ENCODE data around the gene C2orf92.
A peak's percentile ranks its signal among the peaks of the same experiment; 100 is the strongest.

The C2orf92 gene

GRCh38 chr2:97715951-97716694 lies 46.6 kb downstream of the C2orf92 start:
- no peak for DNase-seq (ENCODE audit: low read depth)
- H3K4me3 ChIP-seq (ENCODE audit: low read depth, low read length) = no peak overlapping the region
- no peak for TF ChIP-seq CTCF (IDR thresholded peaks at IDR 0.05; ENCODE audit: insufficient read depth, low read depth, low read length, missing control alignments)

GRCh38 chr2:97716695-97717612 lies 47.4 kb downstream of the C2orf92 start:
- no peak for TF ChIP-seq CTCF (IDR thresholded peaks at IDR 0.05; ENCODE audit: insufficient read depth, low read depth, low read length, missing control alignments)
- no peak overlapping the region for H3K4me3 ChIP-seq (ENCODE audit: low read depth, low read length)
- no peak for DNase-seq (ENCODE audit: low read depth)

GRCh38 chr2:97717613-97717995 lies 48.1 kb downstream of the C2orf92 start:
- DNase-seq (ENCODE audit: low read depth) = no peak
- no peak overlapping the region for H3K4me3 ChIP-seq (ENCODE audit: low read depth, low read length)
- no peak for TF ChIP-seq CTCF (IDR thresholded peaks at IDR 0.05; ENCODE audit: insufficient read depth, low read depth, low read length, missing control alignments)

- TF ChIP-seq CTCF (IDR thresholded peaks at IDR 0.05; ENCODE audit: insufficient read depth, low read depth, low read length, missing control alignments) = no peak
- peak; percentile 60 for DNase-seq (ENCODE audit: low read depth)
- H3K4me3 ChIP-seq (ENCODE audit: low read depth, low read length) = no peak overlapping the region
These were observed 48.8 kb downstream of the C2orf92 start for GRCh38 chr2:97718051-97718882.

- TF ChIP-seq CTCF (IDR thresholded peaks at IDR 0.05; ENCODE audit: insufficient read depth, low read depth, low read length, missing control alignments) = no peak
- DNase-seq (ENCODE audit: low read depth) = no peak
- H3K4me3 ChIP-seq (ENCODE audit: low read depth, low read length) = no peak overlapping the region
These were observed 49.4 kb downstream of the C2orf92 start for GRCh38 chr2:97718942-97719341.

GRCh38 chr2:97719362-97720155 lies 50.0 kb downstream of the C2orf92 start:
- no peak overlapping the region for H3K4me3 ChIP-seq (ENCODE audit: low read depth, low read length)
- no peak for DNase-seq (ENCODE audit: low read depth)
- TF ChIP-seq CTCF (IDR thresholded peaks at IDR 0.05; ENCODE audit: insufficient read depth, low read depth, low read length, missing control alignments) = no peak

All from GM12865 (cell line).